ENCODE results near the gene NAGLU.

NAGLU gene

DNA sequence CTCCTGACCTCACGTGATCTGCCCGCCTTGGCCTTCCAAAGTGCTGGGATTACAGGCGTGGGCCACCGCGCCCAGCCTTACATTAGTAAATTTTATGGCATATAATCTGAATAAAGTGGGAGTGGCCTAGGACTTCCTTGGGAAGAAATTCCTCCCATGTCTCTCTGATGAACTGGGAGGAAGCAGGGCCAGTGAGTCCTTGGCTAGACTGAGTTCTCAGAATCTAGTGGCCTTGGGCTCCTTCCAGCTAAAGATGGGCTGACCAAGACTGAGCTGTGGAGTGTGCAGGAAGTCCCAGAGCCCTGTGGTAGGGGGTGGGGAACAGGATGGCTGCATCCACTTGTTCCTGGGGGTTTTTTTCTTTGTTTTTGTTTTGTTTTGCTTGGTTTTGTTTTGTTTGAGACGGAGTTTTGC is 10.0 kb upstream of the NAGLU start:
- DNase-seq, result no peak
- no peak overlapping the region for H3K4me3 Mint-ChIP-seq
- peaks cover 9% of the 10 kb centered on the region for H3K36me3 Mint-ChIP-seq (ENCODE audit: low read depth)
- no peaks in the 10 kb centered on the region for H3K9me3 Mint-ChIP-seq
- H3K27ac Mint-ChIP-seq, result no peak overlapping the region
- H3K4me1 Mint-ChIP-seq, result peaks cover 61% of the 10 kb centered on the region
- TF ChIP-seq, protein P1, sequence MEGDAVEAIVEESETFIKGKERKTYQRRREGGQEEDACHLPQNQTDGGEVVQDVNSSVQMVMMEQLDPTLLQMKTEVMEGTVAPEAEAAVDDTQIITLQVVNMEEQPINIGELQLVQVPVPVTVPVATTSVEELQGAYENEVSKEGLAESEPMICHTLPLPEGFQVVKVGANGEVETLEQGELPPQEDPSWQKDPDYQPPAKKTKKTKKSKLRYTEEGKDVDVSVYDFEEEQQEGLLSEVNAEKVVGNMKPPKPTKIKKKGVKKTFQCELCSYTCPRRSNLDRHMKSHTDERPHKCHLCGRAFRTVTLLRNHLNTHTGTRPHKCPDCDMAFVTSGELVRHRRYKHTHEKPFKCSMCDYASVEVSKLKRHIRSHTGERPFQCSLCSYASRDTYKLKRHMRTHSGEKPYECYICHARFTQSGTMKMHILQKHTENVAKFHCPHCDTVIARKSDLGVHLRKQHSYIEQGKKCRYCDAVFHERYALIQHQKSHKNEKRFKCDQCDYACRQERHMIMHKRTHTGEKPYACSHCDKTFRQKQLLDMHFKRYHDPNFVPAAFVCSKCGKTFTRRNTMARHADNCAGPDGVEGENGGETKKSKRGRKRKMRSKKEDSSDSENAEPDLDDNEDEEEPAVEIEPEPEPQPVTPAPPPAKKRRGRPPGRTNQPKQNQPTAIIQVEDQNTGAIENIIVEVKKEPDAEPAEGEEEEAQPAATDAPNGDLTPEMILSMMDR (IDR thresholded peaks at IDR 0.05), result no peak
- peaks cover 3% of the 10 kb centered on the region for H3K27me3 Mint-ChIP-seq (ENCODE audit: low read depth, poor library complexity)

DNA sequence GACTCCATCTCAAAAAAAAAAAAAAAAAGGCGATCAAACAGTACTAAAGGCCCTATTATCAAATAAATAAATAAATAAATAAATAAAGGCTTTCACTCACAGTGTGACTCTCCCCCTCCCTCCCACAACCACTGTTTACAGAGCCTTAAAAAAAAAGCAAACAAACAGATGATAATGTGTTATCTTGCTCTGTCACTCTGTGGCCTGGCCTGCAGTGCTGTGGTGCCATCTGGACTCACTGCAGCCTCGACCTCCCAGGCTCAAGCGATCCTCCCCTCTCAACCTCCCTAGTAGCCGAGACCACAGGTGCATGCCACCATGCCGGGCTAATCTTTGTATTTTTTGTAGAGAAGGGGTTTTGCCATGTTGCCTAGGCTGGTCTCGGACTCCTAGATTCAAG is 8.1 kb upstream of the NAGLU start:
- Mint-ChIP-seq H3K27me3 (ENCODE audit: low read depth, poor library complexity) (no peaks in the 10 kb centered on the region), H3K4me3 (no peak overlapping the region), H3K4me1 (peaks cover 51% of the 10 kb centered on the region), H3K36me3 (ENCODE audit: low read depth) (peaks cover 4% of the 10 kb centered on the region), H3K27ac (no peak overlapping the region), H3K9me3 (no peaks in the 10 kb centered on the region)
- TF ChIP-seq, protein P1 (IDR thresholded peaks at IDR 0.05), result no peak
- DNase-seq, result no peak

DNA sequence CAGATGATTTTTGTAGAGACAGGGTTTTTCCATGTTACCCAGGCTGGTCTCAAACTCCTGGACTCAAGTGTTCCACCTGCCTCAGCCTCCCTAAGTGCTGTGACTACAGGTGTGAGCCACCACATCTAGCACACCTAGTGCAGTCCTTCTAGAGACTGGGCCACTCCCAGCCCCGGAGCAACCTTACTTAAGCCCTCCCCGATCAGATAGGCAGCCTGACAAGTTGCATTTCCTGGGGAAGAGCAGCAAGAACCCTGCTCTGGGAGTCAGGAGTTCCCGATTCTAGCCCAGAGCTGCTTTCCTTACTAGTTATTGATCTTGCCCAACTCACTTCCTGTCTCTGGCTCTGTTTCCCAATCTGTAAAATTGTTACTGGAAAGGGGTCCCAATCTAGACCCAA is 7.0 kb upstream of the NAGLU start:
- TF ChIP-seq, protein P1 (IDR thresholded peaks at IDR 0.05), result no peak
- Mint-ChIP-seq H3K9me3 (no peaks in the 10 kb centered on the region), H3K4me3 (no peak overlapping the region), H3K4me1 (peaks cover 54% of the 10 kb centered on the region), H3K36me3 (ENCODE audit: low read depth) (no peaks in the 10 kb centered on the region), H3K27ac (no peak overlapping the region), H3K27me3 (ENCODE audit: low read depth, poor library complexity) (peaks cover 9% of the 10 kb centered on the region)
- no peak for DNase-seq

DNA sequence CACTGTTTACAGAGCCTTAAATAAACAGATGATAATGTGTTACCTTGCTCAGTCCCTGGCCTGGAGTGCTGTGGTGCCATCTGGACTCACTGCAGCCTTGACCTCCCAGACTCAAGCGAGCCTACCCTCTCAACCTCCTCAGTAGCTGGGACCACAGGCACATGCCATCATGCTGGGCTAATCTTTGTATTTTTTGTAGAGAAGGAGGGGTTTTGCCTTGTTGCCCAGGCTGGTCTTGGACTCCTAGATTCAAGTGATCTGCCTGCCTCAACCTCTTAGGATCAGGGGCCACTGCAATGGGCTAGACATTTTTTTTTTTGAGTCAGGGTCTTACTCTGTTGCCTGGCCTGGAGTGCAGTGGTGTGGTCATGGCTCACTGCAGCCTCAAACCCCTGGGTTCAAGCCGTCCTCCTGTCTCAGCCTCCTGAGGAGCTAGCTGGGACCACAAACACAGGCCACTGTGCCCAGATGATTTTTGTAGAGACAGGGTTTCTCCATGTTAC is 5.0 kb upstream of the NAGLU start:
- H3K4me3 Mint-ChIP-seq, result no peak overlapping the region
- no peaks in the 10 kb centered on the region for H3K9me3 Mint-ChIP-seq
- H3K27me3 Mint-ChIP-seq (ENCODE audit: low read depth, poor library complexity), result peaks cover 9% of the 10 kb centered on the region
- peak overlapping the region; percentile 81 for H3K27ac Mint-ChIP-seq
- no peak for DNase-seq
- peaks cover 57% of the 10 kb centered on the region for H3K4me1 Mint-ChIP-seq
- TF ChIP-seq, protein P1 (IDR thresholded peaks at IDR 0.05), result no peak
- no peaks in the 10 kb centered on the region for H3K36me3 Mint-ChIP-seq (ENCODE audit: low read depth)

DNA sequence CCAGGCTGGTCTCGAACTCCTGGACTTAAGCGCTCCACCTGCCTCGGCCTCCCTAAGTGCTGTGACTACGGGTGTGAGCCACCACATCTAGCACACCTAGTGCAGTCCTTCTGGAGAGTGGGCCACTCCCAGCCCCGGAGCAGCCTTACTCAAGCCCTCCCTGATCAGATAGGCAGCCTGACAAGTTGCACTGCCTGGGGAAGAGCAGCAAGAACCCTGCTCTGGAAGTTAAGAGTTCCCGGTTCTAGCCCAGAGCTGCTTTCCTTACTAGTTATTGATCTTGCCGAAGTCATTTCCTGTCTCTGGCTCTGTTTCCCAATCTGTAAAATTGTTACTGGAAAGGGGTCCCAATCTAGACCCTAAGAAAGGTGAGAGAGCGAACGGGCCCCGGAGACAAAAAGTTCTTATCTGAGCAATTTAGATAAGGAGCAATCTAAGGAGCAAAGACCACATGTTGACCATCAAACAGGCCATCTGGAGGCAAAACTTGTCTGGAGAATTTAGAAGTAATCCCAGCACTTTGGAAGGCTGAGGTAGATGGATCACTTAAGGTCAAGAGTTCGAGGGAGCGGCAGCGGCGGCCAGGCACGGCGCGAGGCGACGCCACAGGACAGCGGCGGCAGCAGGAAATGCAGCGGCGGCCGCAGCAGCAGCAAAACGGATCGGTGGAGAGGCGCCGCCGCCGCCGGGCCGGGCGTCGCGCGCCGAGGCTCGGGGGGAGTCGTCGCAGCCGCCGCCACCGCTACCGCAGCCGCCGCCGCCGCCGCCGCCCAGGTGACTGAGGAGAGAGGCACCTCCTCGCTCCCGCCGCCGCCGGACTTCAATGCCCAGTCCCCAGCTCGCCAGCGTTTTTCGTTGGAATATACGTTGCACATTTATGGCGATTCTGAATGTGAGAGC is 4.3 kb upstream of the NAGLU start:
- TF ChIP-seq, protein P1 (IDR thresholded peaks at IDR 0.05), result no peak
- peaks cover 56% of the 10 kb centered on the region for H3K4me1 Mint-ChIP-seq
- DNase-seq, result peak; percentile 75
- peak overlapping the region; percentile 75 for H3K4me3 Mint-ChIP-seq
- H3K36me3 Mint-ChIP-seq (ENCODE audit: low read depth), result no peaks in the 10 kb centered on the region
- H3K27me3 Mint-ChIP-seq (ENCODE audit: low read depth, poor library complexity), result peaks cover 9% of the 10 kb centered on the region
- H3K9me3 Mint-ChIP-seq, result no peaks in the 10 kb centered on the region
- H3K27ac Mint-ChIP-seq, result peak overlapping the region; percentile 81

Measured in nephron progenitor cell (in vitro differentiated cells).